Natural killer cell (primary cell): ENCODE results near the gene ST6GALNAC1. TPM values are rescaled to one million over a fixed set of nuclear protein-coding genes. Genes with fewer than 3 reads are reported as not detected.

ENCODE experiments used
- ATAC-seq, 3 donors: fragments of 150-1000 bp in 2 of 3; fragments of 200-7000 bp in 1 of 3; cut with Tn5 transposase; 1 replicate in 1 of 3; 2 replicates in 2 of 3; pipeline ENCODE4 v1.10.0; 2021; ENCODE audit warnings: mild to moderate bottlenecking in 2 of 3, moderate library complexity in 2 of 3
- DNase-seq, 2 donors: peaks; one replicate each; pipeline versions ENCODE4 v3.0.0 to v3.0.0-alpha.2; 2013 to 2021; ENCODE audit warnings: mixed read lengths in 1 of 2
- H3K27ac ChIP-seq: one replicate; pipeline ENCODE4 v1.5.1; 2013; ENCODE audit warnings: mild to moderate bottlenecking, low read length
- H3K27me3 ChIP-seq: one replicate; pipeline ENCODE4 v1.6.1; 2013; ENCODE audit warnings: low read length; ENCODE audit not compliant: control insufficient read depth, insufficient read depth
- H3K36me3 ChIP-seq: one replicate; pipeline ENCODE4 v1.6.1; 2013; ENCODE audit warnings: low read length; ENCODE audit not compliant: control insufficient read depth, insufficient read depth
- H3K4me1 ChIP-seq: one replicate; pipeline ENCODE4 v1.6.1; 2013; ENCODE audit warnings: low read length; ENCODE audit not compliant: control insufficient read depth, insufficient read depth
- H3K4me3 ChIP-seq: one replicate; pipeline ENCODE4 v1.5.1; 2013; ENCODE audit warnings: low read length
- H3K9me3 ChIP-seq: one replicate; pipeline ENCODE4 v1.6.1; 2013; ENCODE audit warnings: low read length; ENCODE audit not compliant: control insufficient read depth, insufficient read depth
- H3K27ac Mint-ChIP-seq, 2 donors: one replicate each; pipeline ENCODE4 v1.8.0; 2022; ENCODE audit warnings: mild to moderate bottlenecking in 2 of 2, mixed read lengths in 2 of 2, moderate library complexity in 1 of 2
- H3K27me3 Mint-ChIP-seq, 2 donors: one replicate each; pipeline ENCODE4 v1.8.0; 2022; ENCODE audit warnings: low read depth in 2 of 2, mixed read lengths in 2 of 2
- H3K36me3 Mint-ChIP-seq: one replicate; pipeline ENCODE4 v1.8.0; 2022; ENCODE audit warnings: mixed read lengths
- H3K4me1 Mint-ChIP-seq, 2 donors: one replicate each; pipeline ENCODE4 v1.8.0; 2022; ENCODE audit warnings: mixed read lengths in 2 of 2
- H3K4me3 Mint-ChIP-seq: one replicate; pipeline ENCODE4 v1.8.0; 2022; ENCODE audit warnings: mild to moderate bottlenecking, moderate library complexity, mixed read lengths
- H3K9me3 Mint-ChIP-seq, 2 donors: one replicate each; pipeline ENCODE4 v1.8.0; 2022; ENCODE audit warnings: mixed read lengths in 2 of 2
- WGBS: methylation state at CpG from one replicate; pipeline ENCODE4 v1.1.7; 2013; ENCODE audit warnings: missing lambda C conversion rate; ENCODE audit not compliant: insufficient coverage; 5-methylcytosine and 5-hydroxymethylcytosine counted together
- intact Hi-C: fragments of 100-400 bp; cut with micrococcal nuclease; formaldehyde crosslinking; loops from one replicate; pipeline ENCODE4 v1.14.2; 2022
- total RNA-seq, 4 donors: library from RNA; stranded (reverse); fragments of 120-200 nt in 1 of 4; gene quantifications; one replicate each; pipeline versions ENCODE4 v1.2.3 to v1.2.4, GENCODE V29; 2013 to 2022
- TF ChIP-seq, protein P1 (sequence below): fragments of 200-600 bp; IDR thresholded peaks from one replicate; pipeline ENCODE4 v1.8.0; 2022; ENCODE audit warnings: antibody characterized with exemption

The ST6GALNAC1 gene
- total RNA-seq, 3 donors from 2014 or later (not counting 1 experiment from before 2014, with no cell fraction given) = 1.0 TPM; not detected in 2

GRCh38 chr17:76631821-76632565 is 11.6 kb downstream of the ST6GALNAC1 start:
- H3K27me3 ChIP-seq = no peaks in the 10 kb centered on the region
- intact Hi-C loops = no loop called here
- Mint-ChIP-seq H3K9me3 (no peaks in the 10 kb centered on the region), H3K4me3 (no peak overlapping the region), H3K4me1 (no peaks in the 10 kb centered on the region), H3K27me3 (peaks cover 0 to 2% of the 10 kb centered on the region in 2 donors), H3K36me3 (no peaks in the 10 kb centered on the region), H3K27ac (no peak overlapping the region)
- TF ChIP-seq, protein P1, sequence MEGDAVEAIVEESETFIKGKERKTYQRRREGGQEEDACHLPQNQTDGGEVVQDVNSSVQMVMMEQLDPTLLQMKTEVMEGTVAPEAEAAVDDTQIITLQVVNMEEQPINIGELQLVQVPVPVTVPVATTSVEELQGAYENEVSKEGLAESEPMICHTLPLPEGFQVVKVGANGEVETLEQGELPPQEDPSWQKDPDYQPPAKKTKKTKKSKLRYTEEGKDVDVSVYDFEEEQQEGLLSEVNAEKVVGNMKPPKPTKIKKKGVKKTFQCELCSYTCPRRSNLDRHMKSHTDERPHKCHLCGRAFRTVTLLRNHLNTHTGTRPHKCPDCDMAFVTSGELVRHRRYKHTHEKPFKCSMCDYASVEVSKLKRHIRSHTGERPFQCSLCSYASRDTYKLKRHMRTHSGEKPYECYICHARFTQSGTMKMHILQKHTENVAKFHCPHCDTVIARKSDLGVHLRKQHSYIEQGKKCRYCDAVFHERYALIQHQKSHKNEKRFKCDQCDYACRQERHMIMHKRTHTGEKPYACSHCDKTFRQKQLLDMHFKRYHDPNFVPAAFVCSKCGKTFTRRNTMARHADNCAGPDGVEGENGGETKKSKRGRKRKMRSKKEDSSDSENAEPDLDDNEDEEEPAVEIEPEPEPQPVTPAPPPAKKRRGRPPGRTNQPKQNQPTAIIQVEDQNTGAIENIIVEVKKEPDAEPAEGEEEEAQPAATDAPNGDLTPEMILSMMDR = no peak
- no peak overlapping the region for H3K27ac ChIP-seq
- ATAC-seq = peak in 1 of 3 donors; percentile 86
- no peaks in the 10 kb centered on the region for H3K4me1 ChIP-seq
- no peak overlapping the region for H3K4me3 ChIP-seq
- WGBS = 90% methylated on average over 10 of the region's 10 CpGs
- H3K36me3 ChIP-seq = no peaks in the 10 kb centered on the region
- no peak for DNase-seq
- no peaks in the 10 kb centered on the region for H3K9me3 ChIP-seq

- TF ChIP-seq, protein P1 = no peak
- ATAC-seq = no peak
- DNase-seq = no peak
- intact Hi-C loops = no loop called here
- no peaks in the 10 kb centered on the region for H3K4me1 Mint-ChIP-seq
- H3K36me3 Mint-ChIP-seq = no peaks in the 10 kb centered on the region
- H3K27ac Mint-ChIP-seq = no peak overlapping the region
- no peak overlapping the region for H3K4me3 Mint-ChIP-seq
- H3K4me1 ChIP-seq = no peaks in the 10 kb centered on the region
- WGBS = 85% methylated on average over 6 of the region's 6 CpGs
- H3K27ac ChIP-seq = no peak overlapping the region
- H3K27me3 ChIP-seq = no peaks in the 10 kb centered on the region
- H3K4me3 ChIP-seq = no peak overlapping the region
- H3K9me3 ChIP-seq = no peaks in the 10 kb centered on the region
- no peaks in the 10 kb centered on the region for H3K36me3 ChIP-seq
- H3K27me3 Mint-ChIP-seq = peaks cover 0 to 6% of the 10 kb centered on the region in 2 donors
- H3K9me3 Mint-ChIP-seq = no peaks in the 10 kb centered on the region
Observed at GRCh38 chr17:76630151-76630550, 13.4 kb downstream of the ST6GALNAC1 start.

DNA sequence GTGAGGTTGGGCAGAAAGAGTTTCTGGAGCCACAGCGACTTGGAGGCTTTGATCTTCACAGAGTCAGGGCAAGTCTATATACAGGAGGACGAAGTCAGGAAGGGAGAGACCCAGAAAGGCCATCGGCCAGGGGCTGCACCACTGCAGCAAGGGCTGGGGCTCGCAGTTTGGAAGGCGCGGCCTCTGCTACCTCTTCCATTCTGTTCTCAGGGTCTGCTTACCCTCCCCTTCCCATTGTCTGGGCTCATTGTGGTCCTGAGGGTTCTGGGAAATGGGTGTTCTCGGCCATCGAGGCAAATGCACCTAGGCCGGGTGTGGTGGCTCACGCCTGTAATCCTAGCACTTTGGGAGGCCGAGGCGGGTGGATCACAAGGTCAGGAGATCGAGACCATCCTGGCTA is 16.0 kb downstream of the ST6GALNAC1 start:
- H3K4me3 Mint-ChIP-seq = no peak overlapping the region
- Histone ChIP-seq H3K27me3 (no peaks in the 10 kb centered on the region), H3K27ac (no peak overlapping the region), H3K4me3 (no peak overlapping the region), H3K9me3 (no peaks in the 10 kb centered on the region), H3K36me3 (no peaks in the 10 kb centered on the region), H3K4me1 (no peaks in the 10 kb centered on the region)
- 92% methylated on average over 8 of the region's 13 CpGs for WGBS
- no peak overlapping the region for H3K27ac Mint-ChIP-seq
- ATAC-seq (no peak), DNase-seq (no peak)
- intact Hi-C loops = no loop called here
- no peaks in the 10 kb centered on the region for H3K36me3 Mint-ChIP-seq
- TF ChIP-seq, protein P1 = no peak
- H3K9me3 Mint-ChIP-seq = no peaks in the 10 kb centered on the region
- H3K27me3 Mint-ChIP-seq = peaks cover 10 to 15% of the 10 kb centered on the region in 2 donors
- H3K4me1 Mint-ChIP-seq = peaks cover 4 to 7% of the 10 kb centered on the region in 2 donors

- no peaks in the 10 kb centered on the region for H3K4me1 ChIP-seq
- H3K9me3 ChIP-seq = no peaks in the 10 kb centered on the region
- no peaks in the 10 kb centered on the region for H3K27me3 ChIP-seq
- TF ChIP-seq, protein P1 = no peak
- H3K36me3 ChIP-seq = no peaks in the 10 kb centered on the region
- no peak for DNase-seq
- Mint-ChIP-seq H3K36me3 (no peaks in the 10 kb centered on the region), H3K27ac (no peak overlapping the region), H3K9me3 (no peaks in the 10 kb centered on the region), H3K4me1 (peaks cover 4 to 7% of the 10 kb centered on the region in 2 donors), H3K27me3 (peaks cover 10 to 15% of the 10 kb centered on the region in 2 donors), H3K4me3 (no peak overlapping the region)
- H3K27ac ChIP-seq = no peak overlapping the region
- intact Hi-C loops = no loop called here
- no peak overlapping the region for H3K4me3 ChIP-seq
- ATAC-seq = no peak
- 74% methylated on average over 11 of the region's 11 CpGs for WGBS
Observed at GRCh38 chr17:76626442-76626841, 17.1 kb downstream of the ST6GALNAC1 start.
